IMR-90 (cell line): ENCODE data around the gene ADGRA1. TPM values are rescaled to one million over a fixed set of nuclear protein-coding genes. Genes with fewer than 3 reads are reported as not detected.

Experiments used
- ATAC-seq: fragments of 200-7000 bp; cut with Tn5 transposase; 2 replicates; pipeline ENCODE4 v1.9.1; 2020; ENCODE audit warnings: low read depth, mild to moderate bottlenecking, moderate library complexity
- BruUV-seq: library from RNA; stranded (reverse); fragments of 400-500 nt; replicated peaks from 2 replicates; lab custom pipeline; 2021; lab: Mats Ljungman, UMichigan
- CTCF ChIA-PET: fragments of 300-600 bp; formaldehyde crosslinking; extraction: SDS; loops from one replicate; lab custom pipeline; 2021; ENCODE audit warnings: antibody characterized with exemption; lab: Yijun Ruan, JAX
- POLR2A ChIA-PET: fragments of 300-600 bp; sonication (Branson Sonifier 250); formaldehyde crosslinking; loops from one replicate; lab custom pipeline; 2022; ENCODE audit warnings: antibody characterized with exemption; ENCODE audit not compliant: unreplicated experiment; lab: Charles Lee
- DNase-seq: peaks from one replicate; pipeline ENCODE4 v3.0.0; 2013
- H2AFZ ChIP-seq: replicated peaks from 2 replicates; pipeline ENCODE3; 2013; ENCODE audit warnings: low read length, mild to moderate bottlenecking; ENCODE audit not compliant: poor library complexity
- H2AK5ac ChIP-seq: 2 replicates; pipeline ENCODE4 v1.6.1; 2013; ENCODE audit warnings: low read depth, low read length, inconsistent platforms
- H2AK9ac ChIP-seq: replicated peaks from 2 replicates; pipeline ENCODE3; 2013; ENCODE audit warnings: mild to moderate bottlenecking, low read depth, low read length, moderate library complexity; ENCODE audit not compliant: poor library complexity
- H2BK120ac ChIP-seq: 2 replicates; pipeline ENCODE4 v1.6.1; 2013; ENCODE audit warnings: low read depth, low read length, inconsistent platforms
- H2BK15ac ChIP-seq: 3 replicates; pipeline ENCODE4 v1.6.1; 2013; ENCODE audit warnings: low read depth, low read length, inconsistent platforms
- H2BK20ac ChIP-seq: 2 replicates; pipeline ENCODE4 v1.6.1; 2013; ENCODE audit warnings: low read depth, mild to moderate bottlenecking, inconsistent platforms, low read length, moderate library complexity
- H2BK5ac ChIP-seq: 2 replicates; pipeline ENCODE4 v1.6.1; 2013; ENCODE audit warnings: mild to moderate bottlenecking, low read depth, low read length, inconsistent platforms; ENCODE audit not compliant: poor library complexity, severe bottlenecking
- H3K14ac ChIP-seq: replicated peaks from 2 replicates; pipeline ENCODE4 v1.6.1; 2013; ENCODE audit warnings: low read depth, low read length, inconsistent platforms
- H3K18ac ChIP-seq: 2 replicates; pipeline ENCODE4 v1.6.1; 2013; ENCODE audit warnings: low read depth, low read length, control low read depth
- H3K23ac ChIP-seq: 2 replicates; pipeline ENCODE4 v1.6.1; 2013; ENCODE audit warnings: low read depth, low read length, inconsistent platforms
- H3K27ac ChIP-seq: 2 replicates; pipeline ENCODE4 v1.5.1; 2013; ENCODE audit warnings: mild to moderate bottlenecking, control low read depth, low read length; ENCODE audit not compliant: insufficient read depth
- H3K27me3 ChIP-seq: 2 replicates; pipeline ENCODE4 v1.6.1; 2013; ENCODE audit warnings: low read length; ENCODE audit not compliant: control insufficient read depth, insufficient read depth
- H3K36me3 ChIP-seq: 2 replicates; pipeline ENCODE4 v1.6.1; 2013; ENCODE audit warnings: low read length, mixed read lengths; ENCODE audit not compliant: control insufficient read depth, insufficient read depth
- H3K4ac ChIP-seq: 2 replicates; pipeline ENCODE4 v1.6.1; 2013; ENCODE audit warnings: low read depth, low read length, inconsistent platforms
- H3K4me1 ChIP-seq: 2 replicates; pipeline ENCODE4 v1.6.1; 2013; ENCODE audit warnings: low read length, mixed read lengths; ENCODE audit not compliant: control insufficient read depth, insufficient read depth
- H3K4me2 ChIP-seq: 2 replicates; pipeline ENCODE4 v1.6.1; 2013; ENCODE audit warnings: low read depth, mild to moderate bottlenecking, control low read depth, low read length, moderate library complexity
- H3K4me3 ChIP-seq: 2 replicates; pipeline ENCODE4 v1.5.1; 2013; ENCODE audit warnings: low read depth, mild to moderate bottlenecking, control low read depth, low read length, moderate library complexity; ENCODE audit not compliant: insufficient read depth
- H3K56ac ChIP-seq: 2 replicates; pipeline ENCODE4 v1.6.1; 2013; ENCODE audit warnings: low read length, inconsistent platforms; ENCODE audit not compliant: insufficient read depth; ENCODE audit errors: extremely low read depth
- H3K79me1 ChIP-seq, 2 experiments: 2 replicates each; pipeline ENCODE4 v1.6.1; 2013; ENCODE audit warnings: low read length in 2 of 2, inconsistent platforms in 1 of 2, low read depth in 1 of 2
- H3K9ac ChIP-seq: 2 replicates; pipeline ENCODE4 v1.6.1; 2013; ENCODE audit warnings: low read depth, low read length, control low read depth
- H3K9me1 ChIP-seq: 2 replicates; pipeline ENCODE4 v1.6.1; 2013; ENCODE audit warnings: low read length, inconsistent platforms; ENCODE audit not compliant: insufficient read depth
- H3K9me3 ChIP-seq: 2 replicates; pipeline ENCODE4 v1.6.1; 2013; ENCODE audit warnings: low read length; ENCODE audit not compliant: control insufficient read depth, insufficient read depth
- H4K20me1 ChIP-seq: 2 replicates; pipeline ENCODE4 v1.6.1; 2013; ENCODE audit warnings: low read length, inconsistent platforms; ENCODE audit not compliant: insufficient read depth
- H4K5ac ChIP-seq: 2 replicates; pipeline ENCODE4 v1.6.1; 2013; ENCODE audit warnings: mild to moderate bottlenecking, low read depth, low read length, control low read depth
- H4K8ac ChIP-seq, 2 experiments: 2 replicates each; pipeline ENCODE4 v1.6.1; 2013; ENCODE audit warnings: low read depth in 2 of 2, low read length in 2 of 2, control low read depth in 1 of 2, inconsistent platforms in 1 of 2
- H4K91ac ChIP-seq: 2 replicates; pipeline ENCODE4 v1.6.1; 2013; ENCODE audit warnings: low read depth, low read length, inconsistent platforms; ENCODE audit not compliant: insufficient read depth
- BHLHE40 ChIP-seq: fragments of 150-350 bp; IDR thresholded peaks from 2 replicates; pipeline ENCODE4 v1.6.1; 2016; ENCODE audit warnings: mild to moderate bottlenecking, low read depth, low read length
- CEBPB ChIP-seq: IDR thresholded peaks from 2 replicates; pipeline ENCODE4 v1.6.1; 2012; ENCODE audit warnings: low read depth, low read length, improper control_type of control experiment
- CHD1 ChIP-seq: IDR thresholded peaks from 2 replicates; pipeline ENCODE4 v1.6.1; 2012; ENCODE audit warnings: low read depth, low read length, improper control_type of control experiment
- CTCF ChIP-seq: conservative IDR thresholded peaks from 2 replicates; pipeline ENCODE4 v1.5.1; 2012; ENCODE audit warnings: mild to moderate bottlenecking, low read depth, low read length, improper control_type of control experiment
- ELK1 ChIP-seq: fragments of 150-350 bp; IDR thresholded peaks from 2 replicates; pipeline ENCODE4 v1.6.1; 2016; ENCODE audit warnings: low read depth, mild to moderate bottlenecking, low read length, moderate library complexity, borderline replicate concordance
- FOS ChIP-seq: fragments of 150-350 bp; IDR thresholded peaks from 2 replicates; pipeline ENCODE4 v1.6.1; 2016; ENCODE audit warnings: low read depth, low read length
- MAFK ChIP-seq: IDR thresholded peaks from 2 replicates; pipeline ENCODE4 v1.6.1; 2012; ENCODE audit warnings: low read depth, low read length, improper control_type of control experiment
- MAZ ChIP-seq: IDR thresholded peaks from 2 replicates; pipeline ENCODE4 v1.6.1; 2012; ENCODE audit warnings: low read depth, mild to moderate bottlenecking, low read length, improper control_type of control experiment, moderate library complexity, borderline replicate concordance
- MXI1 ChIP-seq: IDR thresholded peaks from 2 replicates; pipeline ENCODE4 v1.6.1; 2012; ENCODE audit warnings: low read depth, mild to moderate bottlenecking, low read length, moderate library complexity, borderline replicate concordance
- NFE2L2 ChIP-seq: fragments of 150-350 bp; IDR thresholded peaks from 2 replicates; pipeline ENCODE4 v1.6.1; 2016; ENCODE audit warnings: low read depth, mild to moderate bottlenecking, low read length
- POLR2A ChIP-seq: IDR thresholded peaks from 2 replicates; pipeline ENCODE4 v1.6.1; 2012; ENCODE audit warnings: mild to moderate bottlenecking, low read depth, low read length
- RAD21 ChIP-seq: IDR thresholded peaks from 2 replicates; pipeline ENCODE4 v1.6.1; 2012; ENCODE audit warnings: low read length, improper control_type of control experiment
- RCOR1 ChIP-seq: IDR thresholded peaks from 2 replicates; pipeline ENCODE4 v1.6.1; 2012; ENCODE audit warnings: mild to moderate bottlenecking, low read length, improper control_type of control experiment; ENCODE audit not compliant: insufficient replicate concordance
- RFX5 ChIP-seq: IDR thresholded peaks from 2 replicates; pipeline ENCODE4 v1.8.0; 2012; ENCODE audit warnings: low read depth, mild to moderate bottlenecking, low read length, moderate library complexity
- SMC3 ChIP-seq: fragments of 150-350 bp; IDR thresholded peaks from 2 replicates; pipeline ENCODE4 v1.6.1; 2016; ENCODE audit warnings: low read depth, mild to moderate bottlenecking, antibody characterized with exemption, low read length, moderate library complexity
- USF2 ChIP-seq: fragments of 150-350 bp; IDR thresholded peaks from 2 replicates; pipeline ENCODE4 v1.6.1; 2017; ENCODE audit warnings: mild to moderate bottlenecking, antibody characterized with exemption, low read length, low read depth
- WGBS, 2 experiments: methylation state at CpG; one replicate each; pipeline versions ENCODE4 v1.1.5 to v1.1.7; 2013; ENCODE audit warnings: missing lambda C conversion rate in 2 of 2; ENCODE audit not compliant: insufficient read length in 1 of 2; ENCODE audit errors: extremely low coverage in 2 of 2; 5-methylcytosine and 5-hydroxymethylcytosine counted together
- dilution Hi-C: fragments of 300-500 bp; cut with HindIII; formaldehyde crosslinking; loops from one replicate; pipeline ENCODE4 v1.14.3; 2018; ENCODE audit warnings: low sequenced_read_pairs; ENCODE audit not compliant: unreplicated experiment
- in situ Hi-C: fragments of 300-500 bp; cut with MboI; formaldehyde crosslinking; loops from 3 replicates; pipeline ENCODE4 v1.14.3; 2019; ENCODE audit warnings: low sequenced_read_pairs, inconsistent platforms, mixed read lengths
- intact Hi-C: fragments of 100-400 bp; cut with micrococcal nuclease; formaldehyde crosslinking; loops from 2 replicates; pipeline ENCODE4 v1.10.0; 2022
- polyA plus RNA-seq, 3 experiments: library from polyadenylated mRNA; depleted of rRNA; stranded (reverse); fragments of >200 nt; gene quantifications; 2 replicates each; pipeline ENCODE4 v1.2.3, GENCODE V29; 2012; ENCODE audit warnings: low replicate concordance in 1 of 3
- total RNA-seq: library from RNA; depleted of rRNA; stranded (reverse); fragments of >200 nt; gene quantifications from 2 replicates; pipeline ENCODE4 v1.2.3, GENCODE V29; 2012

ADGRA1 gene
- total and polyA plus RNA-seq, 2 of the 4 experiments (the other 2 are of a cell fraction) = not detected

DNA sequence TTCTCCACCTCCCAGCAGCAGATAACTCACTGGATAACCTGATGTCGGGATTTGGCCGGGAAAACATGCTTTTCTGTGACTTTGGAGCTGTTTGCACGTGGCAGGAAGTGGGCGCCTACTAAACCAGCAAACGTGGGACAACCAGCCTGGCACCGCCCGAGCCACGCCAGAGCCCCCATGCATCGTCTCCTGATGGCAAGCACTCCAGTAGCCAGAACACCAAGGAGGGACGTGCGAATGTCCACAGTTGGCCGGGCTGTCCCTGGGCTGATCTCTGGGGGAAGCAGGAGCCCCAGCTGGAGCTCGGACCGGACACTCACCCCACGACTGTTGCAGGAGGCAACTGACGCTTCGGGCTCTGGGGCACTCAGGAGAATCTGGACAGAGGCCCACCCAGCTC lies 7.1 kb downstream of the ADGRA1 start:
- no peak overlapping the region for H3K18ac ChIP-seq
- TF ChIP-seq MAZ (no peak), MXI1 (no peak), USF2 (no peak), POLR2A (no peak), RCOR1 (no peak), CHD1 (no peak), ELK1 (no peak), NFE2L2 (no peak), CEBPB (no peak), RFX5 (no peak), FOS (no peak), RAD21 (no peak), SMC3 (no peak), CTCF (no peak), MAFK (no peak), BHLHE40 (no peak)
- peaks cover 28% of the 10 kb centered on the region; the same call in 1 of the 2 replicates for H3K27me3 ChIP-seq
- ChIA-PET CTCF (no interaction called here), POLR2A (no interaction called here)
- no peak overlapping the region for H2BK120ac ChIP-seq
- no peak overlapping the region for H4K8ac ChIP-seq
- H3K9me1 ChIP-seq = no peaks in the 10 kb centered on the region
- dilution Hi-C loops = no loop called here
- ATAC-seq = no peak
- H2AK5ac ChIP-seq = no peak overlapping the region
- H3K4me3 ChIP-seq = no peak overlapping the region
- no peak overlapping the region for H2BK15ac ChIP-seq
- H4K20me1 ChIP-seq = no peaks in the 10 kb centered on the region
- no peaks in the 10 kb centered on the region for H3K9me3 ChIP-seq
- intact Hi-C loops = no loop called here
- no peak overlapping the region for H2BK20ac ChIP-seq
- H3K9ac ChIP-seq = no peak overlapping the region
- in situ Hi-C loops = no loop called here
- no peak overlapping the region for H4K91ac ChIP-seq
- no peak overlapping the region for H3K4me2 ChIP-seq
- no peaks in the 10 kb centered on the region for H3K4me1 ChIP-seq
- no peak overlapping the region for H2AK9ac ChIP-seq
- H3K14ac ChIP-seq = no peak overlapping the region
- H2AFZ ChIP-seq = no peak overlapping the region
- no peak overlapping the region for H3K4ac ChIP-seq
- H3K56ac ChIP-seq = no peak overlapping the region
- no peak overlapping the region for H3K23ac ChIP-seq
- 58% methylated on average over 8 of the region's 17 CpGs; no CpG with 5 or more reads in 1 of the 2 experiments for WGBS, 2 experiments
- DNase-seq = no peak
- BruUV-seq = no TSS peak
- H2BK5ac ChIP-seq = no peak overlapping the region
- H3K27ac ChIP-seq = no peak overlapping the region
- H3K36me3 ChIP-seq = no peaks in the 10 kb centered on the region
- no peak overlapping the region for H4K5ac ChIP-seq
- H3K79me1 ChIP-seq = no peaks in the 10 kb centered on the region
